GM12891 (cell line): ENCODE results near the gene MSRB1.

Experiments
- PAX5 ChIP-seq: IDR thresholded peaks from 2 replicates; pipeline ENCODE4 v1.6.1; 2011; ENCODE audit warnings: low read length, moderate library complexity, mild to moderate bottlenecking; ENCODE audit not compliant: insufficient read depth, severe bottlenecking
- POLR2A ChIP-seq: IDR thresholded peaks from 2 replicates; pipeline ENCODE4 v1.6.1; 2011; ENCODE audit warnings: low read depth, low read length, control low read depth
- POLR2AphosphoS5 ChIP-seq: IDR thresholded peaks from 2 replicates; pipeline ENCODE4 v1.6.1; 2011; ENCODE audit warnings: low read depth, low read length, control low read depth
- POU2F2 ChIP-seq: IDR thresholded peaks from 2 replicates; pipeline ENCODE4 v1.6.1; 2011; ENCODE audit warnings: low read depth, mild to moderate bottlenecking, control low read depth, low read length, moderate library complexity
- SPI1 ChIP-seq: IDR thresholded peaks from 2 replicates; pipeline ENCODE4 v1.6.1; 2011; ENCODE audit warnings: low read depth, low read length, control low read depth
- TAF1 ChIP-seq: IDR thresholded peaks from 2 replicates; pipeline ENCODE4 v1.6.1; 2011; ENCODE audit warnings: low read depth, low read length, control low read depth

- TF ChIP-seq POLR2A = no peak
- no peak; the same call in 1 of the 2 replicates for TF ChIP-seq POLR2AphosphoS5
- TF ChIP-seq TAF1 = no peak
- no peak for TF ChIP-seq PAX5
- no peak for TF ChIP-seq SPI1
- no peak for TF ChIP-seq POU2F2
Observed at GRCh38 chr16:1982013-1982433, 39.0 kb upstream of the MSRB1 start.
